HG03196 (cell line): ENCODE data around the gene MRPS11.
"Not testable (repeated sequence)": the region's sequence is repeated elsewhere in the genome, so short reads cannot be mapped to it uniquely, and the experiment has no call there.

ENCODE experiments used
- ATAC-seq: cut with Tn5 transposase; IDR thresholded peaks from one replicate; pipeline ENCODE4 v1.9.1; 2021; ENCODE audit not compliant: unreplicated experiment

MRPS11 gene

DNA sequence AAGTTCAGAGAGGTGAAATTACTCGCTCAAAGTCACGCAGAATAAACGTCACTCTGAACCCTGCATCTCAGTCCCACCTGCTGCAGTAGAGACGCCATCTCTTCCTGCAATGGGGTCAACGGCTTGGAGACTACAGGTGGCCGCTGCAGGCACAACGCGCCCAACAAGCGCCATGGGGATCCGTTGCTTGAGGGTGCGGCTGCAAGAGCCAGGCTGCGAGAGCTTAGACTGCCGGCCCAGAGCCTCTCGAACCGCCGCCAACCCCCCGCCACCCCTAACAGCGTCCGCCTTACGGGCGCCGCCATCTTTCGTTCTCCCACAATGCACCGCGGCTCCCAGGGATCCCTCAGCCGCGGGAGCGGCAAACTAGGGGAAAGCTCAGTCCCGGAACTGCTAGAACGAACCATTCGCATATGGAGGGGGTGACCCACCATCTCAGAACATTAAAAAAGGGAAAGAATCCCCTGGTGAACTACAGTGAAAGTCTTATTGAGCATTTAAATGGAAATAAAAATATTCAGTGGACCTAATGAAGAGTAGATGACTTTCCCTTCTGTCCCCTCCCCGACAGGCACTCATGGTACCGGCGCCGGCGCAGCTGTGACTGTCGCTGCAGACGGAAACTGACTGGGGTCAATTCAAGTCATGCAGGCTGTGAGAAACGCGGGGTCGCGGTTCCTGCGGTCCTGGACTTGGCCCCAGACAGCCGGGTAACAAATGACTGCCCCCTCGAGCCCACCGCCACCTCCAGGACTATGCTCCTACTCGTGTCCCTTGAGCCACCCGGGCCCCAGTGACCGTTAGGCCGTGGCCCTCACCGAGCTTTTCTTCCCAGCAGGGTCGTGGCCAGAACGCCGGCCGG, at the start of gene MRPS11, which contains the start of gene MRPL46:
TSS of gene MRPS11 (plus strand) at position 636 of the 862 bp plus-strand sequence. CDS start at position 646, 10 bp downstream.
TSS of gene MRPL46 (minus strand) at position 316 of the 862 bp plus-strand sequence. CDS start at position 305, 11 bp downstream.
- ATAC-seq, result peak; percentile 94

DNA sequence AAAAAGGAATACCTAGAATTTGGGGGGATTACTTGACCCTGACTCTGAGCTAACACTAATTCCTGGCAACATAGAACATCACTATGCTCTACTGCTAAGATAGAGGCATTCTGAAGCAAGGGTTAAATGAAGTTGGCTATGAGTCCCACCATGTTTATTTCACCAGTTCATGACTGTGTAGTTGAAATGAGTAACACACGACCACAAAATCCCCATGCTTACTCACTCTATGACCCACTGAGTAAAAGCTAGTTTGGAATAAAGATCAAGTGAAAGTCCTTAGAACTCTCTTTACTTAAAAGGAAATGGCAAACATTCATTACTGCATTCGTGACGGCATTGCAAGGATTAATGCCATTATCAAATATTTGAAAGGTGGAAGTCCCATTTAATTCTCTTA, 47.7 kb upstream of the MRPS11 start:
- ATAC-seq, result no peak

DNA sequence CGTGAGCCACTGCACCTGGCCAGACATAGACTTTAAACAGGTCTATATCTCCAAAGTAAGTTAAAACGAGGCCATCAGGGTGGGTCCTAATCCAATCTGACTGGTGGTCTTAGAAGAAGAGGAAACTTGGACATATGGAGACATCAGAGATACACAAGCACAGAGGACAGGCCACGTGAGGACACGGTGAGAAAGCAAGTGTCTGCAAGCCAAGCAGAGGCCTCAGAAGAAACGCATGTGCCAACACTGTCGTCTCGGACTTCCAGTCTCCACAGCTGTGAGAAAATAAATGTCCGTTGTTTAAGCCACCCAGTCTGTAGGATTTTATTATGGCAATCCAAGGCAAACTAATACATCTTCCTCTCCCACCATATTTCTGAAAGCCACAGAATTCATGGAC, 44.2 kb upstream of the MRPS11 start:
- ATAC-seq, result no peak

DNA sequence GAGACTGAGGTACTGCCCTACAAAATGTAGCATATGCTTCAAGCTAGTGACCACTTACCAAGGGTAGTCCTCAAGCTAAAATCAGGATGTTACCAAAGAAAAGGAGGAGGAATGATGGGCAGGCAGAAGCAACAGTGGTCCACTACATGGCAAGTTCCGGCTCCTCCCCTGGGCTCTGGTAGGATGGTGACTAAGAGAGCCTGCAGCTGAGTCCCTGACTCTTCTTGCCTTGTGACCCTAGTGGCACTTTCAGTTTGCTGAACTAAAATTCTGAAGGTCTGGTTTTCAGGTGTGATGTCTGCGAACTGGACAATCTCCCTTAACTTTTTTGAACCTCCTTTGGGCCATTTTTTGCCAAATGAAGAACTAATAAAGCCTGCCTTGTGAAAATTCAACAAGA, 41.2 kb upstream of the MRPS11 start:
- no peak for ATAC-seq

DNA sequence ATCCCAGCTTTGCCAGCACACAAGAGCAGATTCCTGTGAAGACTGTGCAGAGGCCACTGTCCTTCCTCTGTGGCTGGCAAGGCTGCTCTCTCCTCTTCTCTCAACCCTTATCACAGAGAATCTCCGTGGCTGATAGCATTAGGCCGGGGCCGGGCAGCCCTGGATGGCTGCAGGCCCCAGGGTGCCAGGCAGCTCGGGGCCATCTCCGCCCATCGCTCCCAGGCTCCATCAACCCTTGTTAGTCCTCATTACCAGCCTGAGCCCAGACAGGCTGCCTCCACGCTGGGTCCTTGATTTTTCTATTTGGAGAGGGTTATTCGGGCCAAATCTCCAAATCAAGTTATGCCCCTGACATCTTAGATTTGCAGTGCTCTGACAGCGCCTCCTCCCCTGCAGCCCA, 39.5 kb upstream of the MRPS11 start:
- no peak for ATAC-seq

DNA sequence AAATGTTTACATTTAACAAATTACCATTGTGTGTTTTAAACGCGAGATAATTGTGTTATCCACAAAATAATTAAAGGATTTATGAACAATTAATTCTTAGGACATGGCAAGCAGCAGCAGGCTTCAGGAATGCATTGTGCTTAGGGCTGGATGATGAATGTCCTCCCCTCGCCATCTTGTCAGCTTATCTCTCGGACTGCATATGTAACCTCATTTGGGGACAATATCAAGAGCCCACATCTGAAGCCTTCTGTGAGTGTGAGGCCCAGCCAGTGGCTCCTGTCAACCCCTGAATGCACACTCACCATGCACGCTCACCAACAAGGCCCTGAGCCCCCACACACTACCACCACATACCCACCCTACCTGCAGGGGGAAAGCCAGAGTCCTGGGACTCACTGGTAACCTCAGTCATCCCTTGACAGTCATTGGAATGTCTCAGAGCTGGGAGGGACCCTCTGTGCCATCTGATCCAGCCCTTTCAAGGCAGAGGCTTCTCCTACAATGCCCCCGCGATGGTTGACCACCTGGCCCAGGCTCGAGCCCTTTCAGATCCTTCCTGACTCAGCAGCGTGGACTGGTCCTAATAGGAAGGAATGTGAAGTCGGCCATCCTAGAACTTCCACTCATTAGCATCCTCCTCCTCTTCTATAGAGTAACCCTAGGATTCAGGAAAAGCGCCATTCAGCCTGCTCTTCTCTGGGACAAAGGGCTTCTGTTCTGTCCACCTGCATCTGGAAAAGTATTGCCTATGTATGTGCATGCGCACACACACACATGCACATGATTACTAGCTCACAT, 38.5 kb upstream of the MRPS11 start:
- no peak for ATAC-seq

DNA sequence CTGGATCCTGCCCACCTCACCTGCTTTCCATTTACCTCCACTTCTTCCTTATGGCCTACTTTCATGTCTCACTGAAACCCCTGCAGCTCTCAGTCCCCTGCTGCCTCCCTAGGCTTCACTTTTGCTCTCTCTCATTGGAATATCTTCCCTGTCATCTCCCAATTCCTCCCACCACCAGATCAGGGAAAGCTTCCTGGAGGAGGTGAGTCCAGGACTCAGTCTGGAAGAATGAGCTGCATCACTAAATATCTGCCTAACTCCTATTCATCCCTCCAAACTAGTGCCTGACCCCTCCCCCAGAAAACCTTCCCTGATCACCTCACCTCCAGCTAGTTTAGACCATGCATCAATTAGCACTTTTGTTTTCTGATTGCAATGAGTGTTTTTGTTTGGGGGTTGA, 37.5 kb upstream of the MRPS11 start:
- ATAC-seq, result no peak

DNA sequence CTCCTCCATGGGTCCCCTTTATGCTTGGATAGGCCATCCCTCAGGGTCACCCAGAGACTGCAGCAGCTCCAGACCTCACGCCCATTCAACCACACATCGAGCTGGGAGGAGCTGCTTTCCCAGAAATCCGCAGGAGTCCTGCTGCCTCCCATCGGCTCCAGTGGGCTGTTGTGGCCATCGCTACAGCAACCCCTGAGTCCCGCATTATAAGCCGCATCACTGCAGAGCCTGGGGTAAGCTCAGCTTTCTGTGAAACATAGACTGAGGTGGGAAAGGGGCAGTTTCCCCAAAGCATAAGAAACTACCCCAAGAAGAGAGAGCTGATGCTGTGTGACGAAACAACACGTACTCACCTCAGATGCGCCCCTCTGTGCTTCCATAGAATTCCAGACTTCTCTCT, 36.1 kb upstream of the MRPS11 start:
- no peak for ATAC-seq

DNA sequence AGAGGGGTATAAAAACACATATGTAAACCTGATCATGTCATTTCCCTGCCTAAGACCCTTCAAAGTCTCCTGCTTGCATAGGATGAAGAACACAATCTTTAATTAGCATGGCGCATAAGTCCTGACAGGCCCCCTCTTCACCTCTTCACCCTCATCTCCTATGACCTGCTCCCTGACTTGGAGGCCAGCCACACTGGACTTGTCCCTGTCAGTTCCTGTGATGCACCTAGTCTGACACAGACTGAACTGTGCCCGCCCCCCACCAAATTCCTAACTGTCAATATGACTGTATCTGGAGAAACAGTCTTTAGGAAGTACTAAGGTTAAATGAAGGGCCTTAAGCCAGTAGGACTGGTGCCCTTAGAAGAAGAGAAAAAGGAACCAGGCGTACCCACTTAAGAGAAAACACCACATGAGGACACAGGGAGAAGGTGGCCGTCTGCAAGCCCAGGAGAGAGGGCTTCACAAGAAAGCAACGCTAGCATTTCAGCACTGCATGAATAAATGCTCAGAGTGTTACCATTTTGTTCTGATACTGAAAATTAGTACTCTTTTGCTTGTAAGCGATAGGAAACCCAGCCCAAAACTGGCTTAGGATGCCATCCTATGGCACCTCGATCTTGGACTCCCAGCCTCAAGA, 34.3 kb upstream of the MRPS11 start:
- no peak for ATAC-seq

DNA sequence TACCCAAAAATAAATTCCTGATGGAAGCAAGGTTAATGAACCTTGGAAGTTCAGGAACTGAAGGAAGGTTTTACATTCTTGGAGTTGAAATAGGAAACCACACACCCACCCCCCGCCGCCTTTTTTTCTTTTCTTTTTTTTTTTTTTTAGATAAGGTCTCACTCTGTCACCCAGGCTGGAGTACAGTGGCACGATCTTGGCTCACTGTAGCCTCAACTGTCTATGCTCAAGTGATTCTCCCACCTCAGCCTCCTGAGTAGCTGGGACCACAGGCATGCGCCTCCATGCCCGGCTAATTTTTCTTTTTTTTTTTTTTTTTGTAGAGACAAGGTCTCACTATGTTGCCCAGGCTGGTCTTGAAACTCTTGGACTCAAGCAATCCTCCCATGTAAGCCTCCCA, 33.4 kb upstream of the MRPS11 start:
- ATAC-seq, result not testable (repeated sequence)

DNA sequence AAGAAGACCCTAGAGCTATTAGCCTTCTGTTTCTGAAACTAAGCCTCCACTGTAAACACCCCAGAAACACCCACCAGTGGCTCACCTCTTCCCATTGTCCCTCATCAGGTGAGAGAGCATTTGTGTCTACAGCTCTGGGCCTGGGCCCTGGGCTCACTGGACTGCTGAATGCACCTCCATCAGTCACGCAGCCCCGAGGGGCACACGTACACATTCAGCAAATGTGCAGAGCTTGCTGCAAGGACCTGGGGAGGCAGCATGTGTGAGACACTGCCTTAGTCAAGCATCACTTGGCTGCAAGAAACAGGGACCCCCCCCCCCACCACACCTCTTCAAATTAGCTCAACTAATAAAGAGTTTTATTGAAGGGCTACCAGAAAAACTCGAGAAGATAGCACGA, 29.3 kb upstream of the MRPS11 start:
- no peak for ATAC-seq

DNA sequence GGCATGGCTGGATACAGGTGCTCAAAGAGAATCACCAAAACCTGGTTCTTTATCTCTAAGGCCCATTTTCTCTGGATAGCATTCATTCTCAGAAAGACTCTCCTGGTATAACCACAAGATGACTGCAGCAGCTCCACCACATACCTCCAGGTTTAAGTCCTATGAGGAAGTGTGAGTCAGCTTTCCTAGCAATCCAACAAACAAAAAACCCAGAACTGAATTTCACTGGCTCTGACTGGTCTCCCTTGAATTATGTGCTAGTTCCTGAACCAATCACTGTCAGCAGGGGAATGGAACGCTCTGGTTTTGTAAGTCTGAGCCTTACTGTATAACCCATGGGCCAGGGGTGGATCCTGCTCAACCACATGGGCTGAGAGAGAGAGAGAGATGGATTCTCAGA, 27.5 kb upstream of the MRPS11 start:
- no peak for ATAC-seq

DNA sequence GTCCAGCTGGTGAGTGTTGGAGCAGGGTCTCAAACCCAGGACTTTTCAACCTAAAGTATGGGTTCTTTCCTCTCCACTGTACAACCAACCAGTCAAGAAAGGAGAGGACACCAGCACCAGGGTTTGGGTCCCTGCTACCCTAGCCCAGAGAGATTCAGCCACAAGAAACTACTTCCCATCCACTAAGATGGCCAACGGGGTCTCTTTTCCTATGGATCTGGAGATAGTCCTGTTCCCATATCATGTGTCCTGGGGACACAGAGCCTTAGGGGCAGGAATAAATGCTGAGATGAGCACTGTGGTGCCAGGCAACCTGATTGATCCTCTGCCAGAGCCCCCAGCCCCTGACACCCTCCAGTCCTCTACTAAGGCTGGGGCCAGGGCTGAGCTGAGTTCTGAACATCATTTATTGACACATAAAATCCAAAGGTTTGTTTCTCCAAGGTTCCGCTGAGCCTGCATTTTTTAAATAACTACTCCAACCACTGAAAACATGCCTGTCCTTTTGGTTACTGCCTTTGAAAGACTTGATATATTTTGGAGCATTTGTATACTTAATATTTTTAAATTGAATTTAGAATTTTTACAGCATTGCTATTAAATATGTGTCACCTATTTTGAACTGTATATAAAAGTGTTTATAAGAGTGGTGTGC, 26.3 kb upstream of the MRPS11 start:
- ATAC-seq, result no peak

DNA sequence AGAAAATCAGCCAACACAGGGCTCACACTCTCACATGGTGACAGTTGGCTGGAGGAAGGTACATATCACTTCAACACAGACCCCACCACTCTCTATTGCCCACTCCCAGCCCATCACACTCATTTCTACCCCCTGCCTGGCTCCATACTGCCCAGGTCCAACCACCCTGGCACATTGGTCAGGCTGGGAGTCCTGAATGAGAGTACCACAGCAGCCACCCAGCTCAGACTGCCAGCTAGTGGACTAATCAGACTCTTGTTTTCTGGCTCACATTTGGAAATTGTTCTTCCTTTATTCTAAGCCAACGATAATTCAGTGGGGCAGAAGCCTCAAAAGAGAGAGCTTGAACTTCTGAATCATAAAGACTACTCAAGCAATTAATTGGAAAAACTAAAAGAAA, 20.3 kb upstream of the MRPS11 start:
- ATAC-seq, result no peak

DNA sequence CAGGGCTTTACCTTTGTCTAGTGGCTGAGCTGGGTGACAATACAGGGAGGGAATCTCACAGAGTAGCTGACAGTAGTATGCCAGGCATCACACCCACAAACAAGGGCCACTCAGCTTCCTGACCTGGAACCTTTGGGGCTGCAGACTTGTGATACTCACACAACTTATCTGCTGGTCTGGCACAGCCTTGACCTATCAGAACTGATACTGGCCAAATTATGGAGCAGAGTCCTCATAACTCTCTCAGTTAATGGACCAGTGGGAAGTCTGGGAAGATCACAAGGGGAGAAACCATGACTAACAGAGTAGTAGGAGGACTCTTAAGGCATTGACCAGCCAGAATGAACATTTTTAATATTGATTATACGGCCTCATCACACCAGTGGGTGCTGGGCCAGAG, 19.8 kb upstream of the MRPS11 start:
- ATAC-seq, result no peak

DNA sequence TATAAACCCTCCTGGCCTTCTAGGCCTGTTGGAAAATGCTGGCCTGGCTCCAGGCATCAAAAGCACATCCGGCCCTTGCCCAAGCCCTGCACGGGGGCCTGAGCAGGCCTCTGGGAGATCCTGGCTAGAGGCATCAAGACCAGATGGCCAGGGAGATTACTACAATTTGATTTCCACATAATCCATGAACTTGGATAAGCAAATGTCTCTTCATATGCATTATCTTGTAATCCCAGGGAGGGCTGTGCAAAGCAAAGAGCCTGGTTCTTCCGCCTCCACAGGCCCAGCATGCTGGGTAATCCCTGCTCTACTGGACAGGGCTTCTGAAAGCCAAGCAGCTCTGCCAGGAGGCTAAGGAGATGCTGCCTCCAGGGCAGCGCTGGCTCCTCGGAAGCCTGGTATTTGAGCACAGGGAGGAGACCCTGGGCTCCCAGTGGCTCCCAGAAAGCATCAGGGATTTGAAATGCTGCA, 18.5 kb upstream of the MRPS11 start:
- no peak for ATAC-seq

DNA sequence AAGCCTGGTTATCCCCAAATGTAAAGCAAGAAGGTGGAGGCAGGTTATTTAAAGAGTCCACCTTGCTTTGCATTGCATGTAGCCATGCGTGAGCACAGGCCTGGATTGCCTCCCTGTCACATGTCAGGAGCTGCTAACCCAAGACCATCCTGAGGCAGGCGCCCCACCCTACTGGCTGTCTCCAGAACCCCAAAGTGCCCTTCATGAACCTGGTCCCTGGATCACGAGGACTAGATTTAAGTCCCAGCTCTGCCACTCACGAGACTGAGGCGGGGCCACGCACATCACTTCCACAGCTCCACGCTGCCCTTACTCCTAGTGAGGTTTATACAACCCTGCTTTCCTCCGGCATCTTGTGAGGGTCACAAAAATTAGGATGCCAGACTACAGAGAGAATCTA, 17.9 kb upstream of the MRPS11 start:
- no peak for ATAC-seq

DNA sequence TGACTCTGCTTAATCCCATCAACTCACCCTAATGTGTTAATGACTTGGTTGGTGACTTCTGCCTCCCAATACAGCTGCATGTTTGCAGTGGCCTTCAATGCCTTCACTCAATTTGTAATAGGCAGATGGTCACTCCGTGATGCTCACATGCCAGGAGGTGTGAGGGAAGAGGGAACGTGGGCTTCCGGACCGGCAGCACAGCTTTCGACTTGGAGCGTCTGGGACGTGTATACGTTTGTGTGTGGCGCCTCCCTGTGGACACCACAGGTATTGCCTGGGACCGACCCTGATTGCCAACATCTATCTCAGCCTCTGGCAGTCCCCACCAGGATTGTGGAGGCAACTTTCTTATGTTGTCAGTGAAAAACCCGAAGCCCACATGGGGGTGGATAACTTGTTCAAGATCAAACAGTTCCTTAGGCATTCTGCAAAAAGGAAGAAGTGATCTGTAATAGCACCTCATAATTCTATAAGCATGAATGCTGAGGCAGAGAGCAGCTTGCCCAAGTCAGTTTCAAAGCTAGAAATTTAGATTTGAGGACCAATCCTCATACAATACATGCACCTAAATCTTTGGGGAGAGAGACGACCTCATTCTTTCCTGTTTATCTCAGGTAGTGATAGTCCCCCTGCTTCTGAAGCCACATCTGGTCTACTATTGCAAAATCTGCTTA, 17.2 kb upstream of the MRPS11 start:
- ATAC-seq, result no peak

DNA sequence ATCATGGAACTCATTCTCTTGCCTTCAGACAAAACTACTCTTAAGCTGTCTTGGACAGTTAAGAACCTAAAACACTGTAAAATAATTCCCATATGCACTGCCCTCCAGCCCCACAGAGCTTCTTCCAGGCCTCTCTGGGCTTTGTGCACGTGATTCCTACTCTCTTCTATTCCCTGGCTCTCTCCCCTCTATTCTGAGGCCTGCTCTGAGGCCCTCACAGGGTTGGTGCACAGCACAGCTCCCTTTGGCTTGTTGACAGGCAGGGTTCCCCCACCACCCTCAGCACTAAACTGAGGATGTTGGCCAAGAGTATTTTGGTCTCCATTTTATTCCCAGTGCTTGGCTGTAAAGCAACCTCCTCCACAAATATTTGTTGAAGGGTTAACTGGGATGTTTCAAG, 13.9 kb upstream of the MRPS11 start:
- ATAC-seq, result no peak

DNA sequence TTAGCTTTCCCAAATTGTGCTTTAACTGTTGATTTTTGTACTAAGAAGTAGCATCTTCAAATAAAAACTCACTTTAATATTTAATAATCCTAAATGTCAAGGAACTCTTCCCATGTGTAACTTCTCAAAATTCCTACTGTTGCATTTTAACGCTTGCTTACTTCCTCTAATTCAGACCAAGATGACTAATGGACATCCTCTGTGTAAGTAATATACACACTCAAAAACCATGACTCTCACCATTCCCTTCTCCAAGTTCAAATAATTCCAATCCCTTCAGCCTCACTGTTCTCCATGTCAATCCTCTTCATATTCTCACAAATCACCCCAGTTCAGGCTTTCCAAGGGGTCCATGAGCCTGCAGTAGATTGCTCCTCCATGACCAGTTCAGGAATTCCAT, 13.3 kb upstream of the MRPS11 start:
- ATAC-seq, result no peak
